ENCODE data around the gene TEX22.

GRCh38 chr14:105410642-105411016 lies 12.3 kb downstream of the TEX22 start:
- TF ChIP-seq CTCF (conservative IDR thresholded peaks at IDR 0.05; ENCODE audit: low read length) (no peak), EZH2phosphoT487 (IDR thresholded peaks at IDR 0.05; ENCODE audit: borderline replicate concordance) (no peak)

Measured in Loucy (cell line).